A673 (cell line): ENCODE results near the gene MOG. TPM values are rescaled to one million over a fixed set of nuclear protein-coding genes. Genes with fewer than 3 reads are reported as not detected.

Experiments used
- BruUV-seq: library from RNA; stranded (reverse); fragments of 400-500 nt; replicated peaks from 2 replicates; lab custom pipeline; 2021; lab: Mats Ljungman, UMichigan
- CTCF ChIA-PET: fragments of 300-600 bp; sonication (Branson Sonifier 250); formaldehyde crosslinking; loops from one replicate; lab custom pipeline; 2022; ENCODE audit warnings: antibody characterized with exemption; lab: Charles Lee
- POLR2A ChIA-PET: fragments of 300-600 bp; sonication (Branson Sonifier 250); formaldehyde crosslinking; loops from one replicate; lab custom pipeline; 2022; ENCODE audit warnings: antibody characterized with exemption; ENCODE audit not compliant: low non-redundant PET; lab: Charles Lee
- DNase-seq: peaks from one replicate; pipeline ENCODE4 v3.0.0-alpha.2; 2015; ENCODE audit warnings: low spot score
- H3K27ac ChIP-seq: fragments of 200-600 bp; sonication (generic); 2 replicates; pipeline ENCODE4 v1.5.1; 2016; ENCODE audit warnings: mixed run types, low read depth, mild to moderate bottlenecking, mixed read lengths, antibody characterized with exemption, low read length; ENCODE audit not compliant: poor library complexity, severe bottlenecking
- H3K27me3 ChIP-seq: fragments of 200-600 bp; sonication (generic); replicated peaks from 2 replicates; pipeline ENCODE4 v1.6.1; 2017; ENCODE audit warnings: mixed run types, low read depth, mild to moderate bottlenecking, mixed read lengths, antibody characterized with exemption, low read length; ENCODE audit not compliant: insufficient read depth, poor library complexity
- H3K36me3 ChIP-seq: fragments of 200-600 bp; sonication (generic); 2 replicates; pipeline ENCODE4 v1.6.1; 2016; ENCODE audit warnings: mixed run types, mild to moderate bottlenecking, mixed read lengths, antibody characterized with exemption, low read length; ENCODE audit not compliant: insufficient read depth, poor library complexity, severe bottlenecking
- H3K4me1 ChIP-seq: fragments of 200-600 bp; sonication (generic); 2 replicates; pipeline ENCODE4 v1.6.1; 2017; ENCODE audit warnings: mixed run types, mild to moderate bottlenecking, mixed read lengths, antibody characterized with exemption, low read length; ENCODE audit not compliant: insufficient read depth, poor library complexity, severe bottlenecking
- H3K4me3 ChIP-seq: fragments of 200-600 bp; sonication (generic); 2 replicates; pipeline ENCODE4 v1.5.1; 2016; ENCODE audit warnings: low read depth, mixed run types, mild to moderate bottlenecking, mixed read lengths, low read length; ENCODE audit not compliant: poor library complexity, severe bottlenecking
- H3K9me3 ChIP-seq: fragments of 200-600 bp; sonication (generic); 2 replicates; pipeline ENCODE4 v1.6.1; 2016; ENCODE audit warnings: mixed run types, low read depth, mild to moderate bottlenecking, mixed read lengths, antibody characterized with exemption, low read length; ENCODE audit not compliant: poor library complexity, severe bottlenecking
- EZH2 ChIP-seq: fragments of 200-600 bp; sonication (generic); IDR thresholded peaks from 2 replicates; pipeline ENCODE4 v1.6.1; 2017; ENCODE audit warnings: borderline replicate concordance, low read depth, mild to moderate bottlenecking, mixed read lengths, antibody characterized with exemption, low read length; ENCODE audit not compliant: poor library complexity, severe bottlenecking
- intact Hi-C: fragments of 100-400 bp; cut with micrococcal nuclease; formaldehyde crosslinking; loops from one replicate; pipeline ENCODE4 v1.10.0; 2022; ENCODE audit not compliant: unreplicated experiment
- total RNA-seq: library from RNA; stranded (reverse); gene quantifications from 2 replicates; pipeline ENCODE4 v1.2.3, GENCODE V29; 2021
- TF ChIP-seq, protein P1 (sequence below): fragments of 300-800, 200-600 bp; sonication (generic); conservative IDR thresholded peaks from 2 replicates; pipeline ENCODE4 v1.5.1; 2017; ENCODE audit warnings: low read depth, mild to moderate bottlenecking, antibody characterized with exemption, low read length, moderate library complexity, mixed read lengths

Gene MOG
- total RNA-seq, 1 experiment from 2014 or later: not detected

- CTCF ChIA-PET: no interaction called here
- no peak for DNase-seq
- no peak for TF ChIP-seq EZH2
- TF ChIP-seq, protein P1, sequence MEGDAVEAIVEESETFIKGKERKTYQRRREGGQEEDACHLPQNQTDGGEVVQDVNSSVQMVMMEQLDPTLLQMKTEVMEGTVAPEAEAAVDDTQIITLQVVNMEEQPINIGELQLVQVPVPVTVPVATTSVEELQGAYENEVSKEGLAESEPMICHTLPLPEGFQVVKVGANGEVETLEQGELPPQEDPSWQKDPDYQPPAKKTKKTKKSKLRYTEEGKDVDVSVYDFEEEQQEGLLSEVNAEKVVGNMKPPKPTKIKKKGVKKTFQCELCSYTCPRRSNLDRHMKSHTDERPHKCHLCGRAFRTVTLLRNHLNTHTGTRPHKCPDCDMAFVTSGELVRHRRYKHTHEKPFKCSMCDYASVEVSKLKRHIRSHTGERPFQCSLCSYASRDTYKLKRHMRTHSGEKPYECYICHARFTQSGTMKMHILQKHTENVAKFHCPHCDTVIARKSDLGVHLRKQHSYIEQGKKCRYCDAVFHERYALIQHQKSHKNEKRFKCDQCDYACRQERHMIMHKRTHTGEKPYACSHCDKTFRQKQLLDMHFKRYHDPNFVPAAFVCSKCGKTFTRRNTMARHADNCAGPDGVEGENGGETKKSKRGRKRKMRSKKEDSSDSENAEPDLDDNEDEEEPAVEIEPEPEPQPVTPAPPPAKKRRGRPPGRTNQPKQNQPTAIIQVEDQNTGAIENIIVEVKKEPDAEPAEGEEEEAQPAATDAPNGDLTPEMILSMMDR: no peak
- Histone ChIP-seq H3K4me3 (peak overlapping the region; percentile 84), H3K36me3 (no peaks in the 10 kb centered on the region), H3K4me1 (peaks cover 43% of the 10 kb centered on the region), H3K27me3 (no peaks in the 10 kb centered on the region), H3K9me3 (no peaks in the 10 kb centered on the region), H3K27ac (no peak overlapping the region)
- intact Hi-C loops: no loop called here
- POLR2A ChIA-PET: no interaction called here
- BruUV-seq: no TSS peak
These were observed 25.6 kb upstream of the MOG start for GRCh38 chr6:29631209-29631810.

- intact Hi-C loops: no loop called here
- H3K4me3 ChIP-seq: peak overlapping the region; percentile 84
- DNase-seq: peak; percentile 82
- TF ChIP-seq, protein P1: no peak
- TF ChIP-seq EZH2: no peak
- POLR2A ChIA-PET: no interaction called here
- BruUV-seq: TSS peak; percentile 45
- H3K4me1 ChIP-seq: peaks cover 35% of the 10 kb centered on the region
- CTCF ChIA-PET: interaction anchor here (0.6 to 2.0 kb wide), 4 partner anchors 17 to 406 kb away, joined by 3 to 15 read pairs (median 6); no protein-coding TSS in a partner anchor
- H3K36me3 ChIP-seq: no peaks in the 10 kb centered on the region
- H3K27me3 ChIP-seq: no peaks in the 10 kb centered on the region
- peak overlapping the region; percentile 77 for H3K27ac ChIP-seq
- no peaks in the 10 kb centered on the region for H3K9me3 ChIP-seq
These were observed 24.8 kb upstream of the MOG start for GRCh38 chr6:29631860-29632731.

DNA sequence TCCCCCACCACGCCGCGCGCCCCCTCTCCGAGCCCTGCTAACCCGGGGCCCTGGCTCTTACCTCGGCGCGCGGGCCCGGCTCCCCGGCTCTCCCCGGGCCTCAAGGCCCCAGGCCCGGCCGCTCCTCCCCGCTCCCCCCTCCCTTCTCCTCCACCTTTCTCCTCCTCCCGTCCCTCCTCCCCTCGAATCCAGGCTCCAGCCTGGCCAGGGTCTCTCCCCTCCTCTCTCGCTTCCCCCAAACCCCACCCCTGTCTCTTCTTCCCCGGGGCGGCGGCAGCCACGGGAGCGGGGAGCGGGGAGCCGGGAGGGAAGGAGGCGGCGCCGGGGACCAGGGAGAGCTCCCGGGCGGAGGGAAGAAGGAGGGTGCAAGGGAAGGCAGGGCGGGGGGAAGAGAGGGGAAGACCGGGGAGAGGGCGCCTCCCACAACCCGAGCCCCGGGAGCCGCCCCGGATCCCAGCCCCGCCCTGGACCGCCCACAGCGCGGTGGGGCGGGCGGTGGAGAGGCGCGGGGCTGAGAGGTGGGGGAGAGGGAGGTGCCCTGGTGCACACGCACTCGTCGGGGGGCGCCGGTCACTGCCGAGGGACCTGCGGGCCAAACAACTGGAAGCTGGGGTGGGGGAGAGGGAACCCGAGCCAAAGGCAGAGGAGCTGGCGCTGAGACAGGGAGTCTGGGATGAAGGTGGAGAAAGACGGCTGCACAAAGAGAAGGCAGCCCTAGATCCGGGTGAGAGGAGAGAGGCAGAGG, 23.9 kb upstream of the MOG start, which contains the start of gene GABBR1:
Gene GABBR1 (minus strand): TSS at position 395 of the 745 bp plus-strand sequence. CDS start 798 bp downstream, outside the sequence.
- intact Hi-C loops: no loop called here
- BruUV-seq: no TSS peak
- TF ChIP-seq, protein P1: no peak
- H3K4me3 ChIP-seq: peak within 1 kb of the TSS; percentile 84
- POLR2A ChIA-PET: interaction anchor here (0.6 kb wide), 1 partner anchor 687 kb away, joined by 4 read pairs; no protein-coding TSS in a partner anchor
- peaks cover 33% of the 10 kb centered on the region for H3K4me1 ChIP-seq
- H3K27ac ChIP-seq: peak within 1 kb of the TSS; percentile 77
- H3K9me3 ChIP-seq: no peaks in the 10 kb centered on the region
- peak; percentile 96 for DNase-seq
- no peaks in the 10 kb centered on the region for H3K27me3 ChIP-seq
- CTCF ChIA-PET: interaction anchor here (0.6 to 2.0 kb wide), 8 partner anchors 15 to 405 kb away, joined by 3 to 15 read pairs (median 5); no protein-coding TSS in a partner anchor
- no peaks in the 10 kb centered on the region for H3K36me3 ChIP-seq
